IPS DF 4.7 (cell line): ENCODE data around the gene DNAH3.
"Not testable (repeated sequence)": the region's sequence is repeated elsewhere in the genome, so short reads cannot be mapped to it uniquely, and the experiment has no call there.

Source experiments
- DNase-seq: peaks from one replicate; pipeline ENCODE4 v3.0.0-alpha.2; 2013; ENCODE audit warnings: low spot score; ENCODE audit errors: extremely low read depth

DNAH3 gene

DNA sequence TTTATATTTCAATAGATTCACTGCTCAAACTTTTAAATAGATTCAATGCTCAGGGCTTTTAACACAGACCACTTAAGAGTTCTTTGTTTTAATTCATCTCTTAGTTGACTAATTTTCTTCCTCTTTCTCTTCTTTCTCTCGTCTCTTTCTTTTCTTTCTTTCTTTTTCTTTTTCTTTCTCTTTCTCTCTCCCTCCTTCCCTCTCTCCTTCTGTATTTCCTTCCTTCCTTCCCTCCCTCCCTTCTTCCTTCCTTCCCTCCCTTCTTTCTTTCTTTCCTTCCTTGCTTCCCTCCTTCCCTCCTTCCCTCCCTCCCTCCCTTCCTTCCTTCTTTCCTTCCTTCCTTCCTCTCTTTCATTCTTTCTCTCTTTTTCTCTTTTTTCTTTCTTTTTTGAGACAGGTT, 145.6 kb downstream of the DNAH3 start:
- no peak for DNase-seq

DNA sequence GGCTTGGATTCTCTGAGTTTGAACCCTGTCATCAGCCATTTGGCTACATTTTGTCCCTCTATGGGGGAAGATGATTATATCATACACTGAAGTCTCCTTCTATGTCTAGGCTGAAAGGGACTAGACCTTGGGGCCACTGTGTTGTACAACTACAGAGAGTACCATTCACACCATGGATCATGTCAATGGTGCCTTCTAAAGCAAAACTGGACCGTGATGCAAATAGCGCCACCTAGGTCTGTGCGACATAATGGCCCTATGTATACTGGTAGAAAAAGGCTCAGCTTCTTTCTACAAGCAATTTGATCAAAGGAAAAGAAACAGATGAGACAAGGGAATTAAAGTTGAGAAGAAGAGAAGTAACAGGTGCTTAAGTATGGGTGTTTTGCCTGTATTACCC, 149.4 kb downstream of the DNAH3 start:
- no peak for DNase-seq

GRCh38 chr16:20997147-20997546, 153.5 kb downstream of the DNAH3 start:
- no peak for DNase-seq

GRCh38 chr16:20995711-20996110, 154.9 kb downstream of the DNAH3 start:
- DNase-seq: no peak

GRCh38 chr16:20989496-20990070, 161.1 kb downstream of the DNAH3 start:
- DNase-seq: not testable (repeated sequence)

GRCh38 chr16:20987049-20987448, 163.6 kb downstream of the DNAH3 start:
- no peak for DNase-seq

DNA sequence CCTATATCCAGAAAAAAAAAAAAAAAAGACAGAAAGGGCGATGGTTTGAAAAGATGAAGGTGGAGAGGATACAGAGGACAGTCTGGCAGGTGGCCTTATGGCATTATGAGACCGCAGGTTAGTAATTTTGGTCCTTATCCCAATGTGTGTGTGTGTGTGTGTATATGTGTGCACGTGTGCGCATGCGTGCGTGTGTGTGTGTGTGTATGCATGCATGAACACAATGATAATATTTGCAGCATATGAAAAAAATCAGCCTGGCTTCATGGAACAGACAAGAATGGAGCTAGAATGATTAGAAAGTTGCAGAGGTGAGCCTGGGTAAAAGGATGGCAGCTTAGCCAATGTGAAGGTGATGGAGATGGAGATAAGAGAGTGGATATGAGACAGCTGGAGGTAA, 166.6 kb downstream of the DNAH3 start:
- no peak for DNase-seq

GRCh38 chr16:20976576-20976975, 174.1 kb downstream of the DNAH3 start:
- DNase-seq: no peak

DNA sequence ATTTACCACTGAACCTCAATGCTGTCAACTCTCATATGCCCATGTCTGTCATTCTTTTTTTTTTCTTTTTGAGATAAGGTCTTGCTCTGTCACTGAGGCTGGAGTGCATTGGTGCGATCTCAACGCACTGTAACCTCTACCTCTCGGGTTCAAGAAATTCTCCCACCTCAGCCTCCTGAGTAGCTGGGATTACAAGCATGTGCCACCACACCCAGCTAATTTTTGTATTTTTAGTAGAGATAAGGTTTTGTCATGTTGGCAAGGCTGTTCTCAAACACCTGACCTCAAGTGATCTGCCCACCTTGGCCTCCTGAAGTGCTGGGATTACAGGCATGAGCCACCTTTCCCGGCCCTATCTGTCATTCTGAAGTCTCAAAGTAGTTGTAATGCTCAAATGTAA, 177.4 kb downstream of the DNAH3 start:
- not testable (repeated sequence) for DNase-seq

DNA sequence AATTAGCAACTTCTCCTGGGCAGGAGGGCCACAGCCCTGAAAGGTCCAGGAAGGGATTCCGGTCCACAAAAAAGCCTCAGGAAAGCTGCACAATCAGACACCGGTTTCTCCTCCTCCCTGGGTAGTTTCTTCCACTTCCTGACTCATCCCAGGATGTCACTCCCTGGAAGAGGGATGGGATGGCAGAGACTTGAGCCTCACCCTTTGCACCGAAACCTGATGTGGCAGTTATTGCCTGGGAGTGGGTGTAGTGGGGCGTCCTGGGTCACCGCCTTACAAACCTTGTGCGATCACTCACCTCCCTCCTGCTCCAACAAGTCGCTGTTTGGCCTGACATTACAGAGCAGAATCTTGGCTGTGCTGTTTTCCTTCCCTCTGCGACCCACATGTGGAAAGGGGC, 179.2 kb downstream of the DNAH3 start:
- no peak for DNase-seq

DNA sequence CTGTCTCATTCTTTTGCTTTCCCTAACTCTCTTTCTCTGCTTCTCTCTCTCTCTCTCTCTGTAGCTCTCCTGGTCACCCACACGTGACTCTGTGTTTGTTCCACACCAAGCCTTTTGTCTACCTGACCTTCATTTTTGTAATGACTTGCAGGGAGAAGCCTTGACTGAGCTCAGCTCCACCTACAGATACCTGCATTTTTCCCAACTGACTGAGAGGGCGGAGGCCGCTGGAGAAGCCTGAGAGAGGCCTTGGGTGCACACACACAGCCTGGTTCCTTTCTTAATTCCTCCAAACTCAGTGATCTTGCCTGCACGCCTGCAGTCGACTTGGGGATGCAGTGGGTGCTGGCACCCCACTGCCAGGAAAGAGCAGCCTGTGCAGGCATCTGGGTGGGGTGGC, 181.3 kb downstream of the DNAH3 start:
- DNase-seq: no peak

DNA sequence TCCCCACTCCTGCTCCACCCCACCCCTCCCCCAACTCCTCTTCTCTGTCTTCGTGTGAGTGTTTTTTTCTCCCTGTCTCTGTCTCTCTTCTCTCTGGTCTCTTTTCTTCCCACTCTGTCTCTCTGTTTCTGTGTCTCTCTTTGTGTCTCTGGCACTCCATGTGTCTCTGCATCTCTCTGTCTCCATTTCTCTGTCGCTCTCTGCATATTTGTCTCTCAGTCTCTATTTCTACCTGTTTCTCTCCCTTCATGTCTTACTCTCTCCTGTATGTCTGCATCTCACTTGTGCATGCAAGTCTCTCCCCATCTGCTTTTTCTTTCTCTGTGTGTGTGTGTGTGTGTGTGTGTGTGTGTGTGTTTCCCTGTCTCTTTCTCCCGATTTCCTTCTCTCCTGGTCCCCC, 181.9 kb downstream of the DNAH3 start:
- no peak for DNase-seq

DNA sequence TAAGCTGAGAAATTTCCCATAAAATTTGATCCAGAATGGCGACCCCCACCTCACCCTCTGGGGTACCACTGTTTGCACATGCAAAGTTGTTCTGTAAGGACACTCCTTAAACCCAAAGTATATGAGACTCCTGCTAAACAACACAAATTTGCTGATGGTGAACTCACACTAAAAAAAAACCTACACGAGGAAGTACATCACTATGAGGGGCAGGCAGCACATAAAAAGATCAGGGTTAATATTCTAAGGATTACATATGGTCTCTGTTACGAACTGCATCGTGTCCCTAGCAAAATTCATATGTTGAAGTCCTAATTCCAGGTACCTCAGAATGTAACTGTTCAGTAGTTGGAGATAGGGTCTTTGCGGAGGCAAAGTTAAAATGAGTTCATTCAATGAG, 189.7 kb downstream of the DNAH3 start:
- no peak for DNase-seq

DNA sequence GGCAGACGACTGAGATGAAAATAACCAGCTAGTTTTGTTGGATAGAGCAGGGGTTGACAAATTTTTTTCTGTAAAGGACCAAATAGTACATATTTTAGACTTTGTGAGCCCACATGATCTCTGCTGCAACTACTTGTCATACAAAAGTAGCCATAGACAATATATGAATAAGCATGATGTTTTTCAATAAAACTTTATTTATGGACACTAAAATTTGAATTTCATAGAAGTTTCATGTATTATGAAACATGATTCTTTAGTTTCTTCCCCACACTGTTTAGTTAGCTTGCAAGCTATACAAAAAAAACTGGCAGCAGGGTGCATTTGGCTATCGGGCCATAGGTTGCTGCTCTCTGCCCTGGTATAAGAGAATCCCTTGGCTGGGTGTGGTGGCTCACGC, 193.5 kb downstream of the DNAH3 start:
- no peak for DNase-seq

DNA sequence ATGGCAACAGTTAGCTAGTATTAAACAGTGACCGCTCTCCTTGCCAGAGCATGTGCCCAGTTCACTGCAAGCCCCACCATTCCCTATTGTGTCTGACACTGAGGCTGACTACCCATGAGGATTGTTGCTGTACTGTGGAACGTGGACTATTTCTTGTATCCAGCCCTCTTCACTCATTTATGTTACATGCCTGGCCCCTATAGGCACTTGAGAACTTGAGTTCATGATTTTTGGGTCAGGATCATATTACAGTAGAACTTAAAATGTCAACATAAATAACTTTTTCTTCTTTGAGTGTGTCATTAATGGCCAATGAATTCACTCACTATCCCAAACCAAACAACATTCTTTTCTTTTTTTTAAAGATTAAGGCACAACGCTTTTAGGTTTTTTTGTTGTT, 194.3 kb downstream of the DNAH3 start:
- DNase-seq: no peak

DNA sequence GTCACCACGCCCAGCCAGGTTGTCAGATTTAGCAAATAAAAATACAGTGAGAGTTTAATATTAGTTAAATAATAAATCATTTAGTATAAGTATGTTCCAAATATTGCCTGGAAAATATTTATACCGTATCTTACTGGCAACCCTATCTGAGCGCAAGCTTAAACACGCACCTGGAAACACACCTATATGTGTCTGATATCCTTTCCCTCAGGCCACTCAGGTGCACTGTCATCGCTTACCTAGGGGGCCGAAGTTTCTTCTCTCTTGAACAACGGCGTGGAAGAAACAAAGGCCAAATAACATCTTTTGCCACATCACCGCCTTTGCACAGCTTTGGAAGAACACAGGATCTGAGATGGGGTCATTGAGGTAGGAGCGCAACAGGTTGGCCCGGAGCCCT, 196.1 kb downstream of the DNAH3 start:
- DNase-seq: no peak

DNA sequence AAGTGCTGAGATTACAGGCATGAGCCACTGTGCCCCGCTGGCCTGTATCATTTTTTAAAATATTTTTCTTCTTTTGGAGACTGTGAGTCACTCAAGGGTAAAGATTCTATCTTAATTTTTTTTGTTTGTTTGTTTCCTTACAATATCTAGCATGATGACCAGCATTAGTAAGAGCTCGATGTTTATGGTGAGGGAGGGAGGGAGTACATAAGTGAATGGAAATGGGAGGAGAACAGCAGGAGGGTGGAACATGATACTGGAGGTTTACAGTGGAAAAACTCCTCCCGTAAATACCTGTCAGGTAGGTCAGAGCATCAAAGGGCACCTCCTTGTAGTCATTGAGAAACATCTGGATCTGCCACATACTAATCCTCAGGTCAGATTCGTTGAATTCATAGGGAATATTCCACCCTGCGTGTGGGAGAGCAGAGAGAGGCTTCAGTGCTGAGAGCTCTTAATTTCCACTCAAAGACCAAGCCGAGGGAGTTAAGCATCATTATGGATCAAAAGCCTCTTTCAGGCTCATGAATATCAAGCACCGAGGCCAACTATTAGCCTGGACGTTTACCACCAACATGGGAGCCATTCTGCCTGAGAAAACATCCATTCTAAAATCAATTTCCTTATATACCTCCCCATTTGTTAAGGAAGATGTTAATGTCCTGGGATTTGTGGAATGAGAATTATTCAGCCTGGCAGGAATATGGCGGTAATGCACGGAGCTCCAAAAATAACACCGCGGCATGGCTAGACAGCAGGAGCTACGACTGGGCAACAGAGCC, 198.3 kb downstream of the DNAH3 start:
- no peak for DNase-seq

- no peak for DNase-seq
These were observed 200.4 kb downstream of the DNAH3 start for GRCh38 chr16:20950294-20950693.

- DNase-seq: no peak
These were observed 201.0 kb downstream of the DNAH3 start for GRCh38 chr16:20949660-20950059.

DNA sequence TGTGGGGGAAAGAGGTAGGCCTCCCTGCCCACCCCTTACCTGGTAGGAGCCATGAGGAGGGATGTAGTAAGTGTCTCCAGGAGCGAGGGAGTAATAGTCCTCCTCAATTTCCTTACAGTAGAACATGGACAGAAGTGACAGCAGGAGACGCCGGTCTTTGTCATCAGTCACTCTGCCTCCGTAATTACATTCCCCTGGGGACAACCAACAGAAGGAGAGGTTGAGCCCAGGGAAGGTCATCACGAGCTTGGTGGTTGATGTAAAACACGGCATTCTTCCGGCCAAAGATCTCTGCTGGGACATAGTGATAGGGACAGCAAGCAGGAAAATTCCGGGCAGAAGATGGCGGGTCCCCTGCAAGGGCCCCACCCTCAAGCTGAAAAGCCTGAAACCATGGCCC, 202.2 kb downstream of the DNAH3 start:
- no peak for DNase-seq

- no peak for DNase-seq
These were observed 204.5 kb downstream of the DNAH3 start for GRCh38 chr16:20946015-20946629.

GRCh38 chr16:20945575-20945875, 205.1 kb downstream of the DNAH3 start:
- DNase-seq: not testable (repeated sequence)
